ENCODE results near the gene KIAA1191. TPM values are rescaled to one million over a fixed set of nuclear protein-coding genes. Genes with fewer than 3 reads are reported as not detected.

Gene KIAA1191
- total RNA-seq, 2 experiments from 2014 or later, result 64.8 TPM

- DNase-seq, result peak; percentile 96 to 100 (median 99)
- peaks cover 67% of the 10 kb centered on the region for H3K36me3 Mint-ChIP-seq (ENCODE audit: low read depth)
- no peaks in the 10 kb centered on the region for H3K27me3 ChIP-seq (ENCODE audit: control insufficient read depth in 1 of 2, insufficient read depth in 2 of 2, low read length in 2 of 2)
- H3K27ac Mint-ChIP-seq, result peak within 1 kb of the TSS; percentile 97
- H3K9me3 ChIP-seq (ENCODE audit: control insufficient read depth in 1 of 2, insufficient read depth in 1 of 2, low read length in 2 of 2), result peaks cover 0 to 5% of the 10 kb centered on the region in 2 experiments
- intact Hi-C loops (cut with DNase I, micrococcal nuclease), result loop anchor here (1.0 to 10.0 kb wide), 6 partner anchors 27 to 1169 kb away; partner anchors contain the start of genes FAF2 (in 2 of the 2), KIAA1191 (in 2 of the 2), FGFR4 (in 1 of the 2) and LMAN2 (in 1 of the 2)
- peaks cover 45% of the 10 kb centered on the region for H3K36me3 ChIP-seq (ENCODE audit: insufficient read depth, low read length)
- TF ChIP-seq CTCF (IDR thresholded peaks at IDR 0.05), result no peak
- H3K27ac ChIP-seq (ENCODE audit: low read depth in 1 of 2, low read length in 2 of 2), result peak within 1 kb of the TSS; percentile 87 to 95
- H3K4me1 Mint-ChIP-seq (ENCODE audit: low read depth), result peaks cover 38% of the 10 kb centered on the region
- CTCF ChIA-PET, result interaction anchor here (0.6 to 1.8 kb wide), 2 partner anchors 59 to 617 kb away, joined by 3 to 6 read pairs; no protein-coding TSS in a partner anchor
- peak; percentile 87 for ATAC-seq (ENCODE audit: poor library complexity)
- peak within 1 kb of the TSS; percentile 98 for H3K4me3 Mint-ChIP-seq
- no peaks in the 10 kb centered on the region for H3K27me3 Mint-ChIP-seq
- POLR2A ChIA-PET, result interaction anchor here (0.5 to 4.8 kb wide), 12 partner anchors 14 to 745 kb away, joined by 3 to 77 read pairs (median 6); partner anchors contain the start of genes ARL10, FAF2, KIAA1191 and RNF44
- H3K4me1 ChIP-seq (ENCODE audit: insufficient read depth, low read length), result peaks cover 33% of the 10 kb centered on the region
- peak within 1 kb of the TSS; percentile 79 for H3K4me3 ChIP-seq (ENCODE audit: low read length)
- no peaks in the 10 kb centered on the region for H3K9me3 Mint-ChIP-seq
These were observed 27.0 kb upstream of the KIAA1191 start, which contains the start of the genes HIGD2A and NOP16 for GRCh38 chr5:176388444-176389134. TSS of gene HIGD2A (plus strand) at chr5:176388751. CDS start at chr5:176388820, 69 bp downstream. TSS of gene NOP16 (minus strand) at chr5:176388598. CDS start at chr5:176388539, 59 bp downstream.

GRCh38 chr5:176388003-176388443, 26.5 kb upstream of the KIAA1191 start:
- ATAC-seq (ENCODE audit: poor library complexity), result no peak
- Histone ChIP-seq H3K4me3 (ENCODE audit: low read length) (peak overlapping the region; percentile 79), H3K4me1 (ENCODE audit: insufficient read depth, low read length) (peaks cover 33% of the 10 kb centered on the region), H3K27ac (ENCODE audit: low read depth in 1 of 2, low read length in 2 of 2) (peak overlapping the region in 1 of 2 donors; percentile 95), H3K9me3 (ENCODE audit: control insufficient read depth in 1 of 2, insufficient read depth in 1 of 2, low read length in 2 of 2) (peaks cover 0 to 5% of the 10 kb centered on the region in 2 experiments), H3K36me3 (ENCODE audit: insufficient read depth, low read length) (peaks cover 47% of the 10 kb centered on the region), H3K27me3 (ENCODE audit: control insufficient read depth in 1 of 2, insufficient read depth in 2 of 2, low read length in 2 of 2) (no peaks in the 10 kb centered on the region)
- DNase-seq, result peak in 1 of 14 experiments; percentile 17
- ChIA-PET POLR2A (interaction anchor here (0.5 to 4.8 kb wide), 8 partner anchors 23 to 259 kb away, joined by 3 to 77 read pairs (median 7); partner anchors contain the start of genes ARL10, CLTB, FAF2 and KIAA1191), CTCF (interaction anchor here (0.6 to 1.8 kb wide), 2 partner anchors 60 to 617 kb away, joined by 3 to 6 read pairs; no protein-coding TSS in a partner anchor)
- intact Hi-C loops (cut with DNase I, micrococcal nuclease), result loop anchor here (1.0 to 10.0 kb wide), 6 partner anchors 27 to 1169 kb away; partner anchors contain the start of genes FAF2 (in 2 of the 2), KIAA1191 (in 2 of the 2), FGFR4 (in 1 of the 2) and LMAN2 (in 1 of the 2)
- Mint-ChIP-seq H3K36me3 (ENCODE audit: low read depth) (peaks cover 68% of the 10 kb centered on the region), H3K4me1 (ENCODE audit: low read depth) (peaks cover 38% of the 10 kb centered on the region), H3K27ac (peak overlapping the region; percentile 97), H3K27me3 (no peaks in the 10 kb centered on the region), H3K4me3 (peak overlapping the region; percentile 98), H3K9me3 (no peaks in the 10 kb centered on the region)
- no peak for TF ChIP-seq CTCF (IDR thresholded peaks at IDR 0.05)

GRCh38 chr5:176387384-176387925, 25.9 kb upstream of the KIAA1191 start:
- Mint-ChIP-seq H3K36me3 (ENCODE audit: low read depth) (peaks cover 72% of the 10 kb centered on the region), H3K27ac (peak overlapping the region; percentile 97), H3K27me3 (no peaks in the 10 kb centered on the region), H3K4me3 (peak overlapping the region; percentile 98), H3K4me1 (ENCODE audit: low read depth) (peaks cover 38% of the 10 kb centered on the region), H3K9me3 (no peaks in the 10 kb centered on the region)
- H3K4me1 ChIP-seq (ENCODE audit: insufficient read depth, low read length), result peaks cover 33% of the 10 kb centered on the region
- no peak for TF ChIP-seq CTCF (IDR thresholded peaks at IDR 0.05)
- peaks cover 48% of the 10 kb centered on the region for H3K36me3 ChIP-seq (ENCODE audit: insufficient read depth, low read length)
- ATAC-seq (ENCODE audit: poor library complexity), result no peak
- peak overlapping the region; percentile 79 for H3K4me3 ChIP-seq (ENCODE audit: low read length)
- H3K9me3 ChIP-seq (ENCODE audit: control insufficient read depth in 1 of 2, insufficient read depth in 1 of 2, low read length in 2 of 2), result peaks cover 0 to under 1% of the 10 kb centered on the region in 2 experiments
- H3K27me3 ChIP-seq (ENCODE audit: control insufficient read depth in 1 of 2, insufficient read depth in 2 of 2, low read length in 2 of 2), result no peaks in the 10 kb centered on the region
- DNase-seq, result no peak
- intact Hi-C loops (cut with DNase I, micrococcal nuclease), result loop anchor here (5.0 to 10.0 kb wide), 4 partner anchors 147 to 1170 kb away; partner anchors contain the start of genes FGFR4 (in 1 of the 2), LMAN2 (in 1 of the 2), RGS14 (in 1 of the 2) and RNF44 (in 1 of the 2)
- CTCF ChIA-PET, result interaction anchor here (1.8 kb wide), 1 partner anchor 60 kb away, joined by 6 read pairs; no protein-coding TSS in a partner anchor
- H3K27ac ChIP-seq (ENCODE audit: low read depth in 1 of 2, low read length in 2 of 2), result no peak overlapping the region
- POLR2A ChIA-PET, result interaction anchor here (1.3 to 4.8 kb wide), 3 partner anchors 26 to 60 kb away, joined by 3 to 77 read pairs (median 15); partner anchors contain the start of genes CLTB, FAF2 and KIAA1191

Measured in CD4-positive, alpha-beta T cell (primary cell).